AG04449 (cell line): ENCODE results near the gene ACTR1B.
A peak's percentile ranks its signal among the peaks of the same experiment; 100 is the strongest.

ENCODE experiments used
- CTCF ChIA-PET: fragments of 350-600 bp; formaldehyde crosslinking; extraction: SDS; loops from one replicate; lab custom pipeline; 2021; ENCODE audit warnings: antibody characterized with exemption; lab: Yijun Ruan, JAX
- POLR2A ChIA-PET: fragments of 400-600, 350-600 bp; formaldehyde crosslinking; extraction: SDS; loops from one replicate; lab custom pipeline; 2020; ENCODE audit warnings: antibody characterized with exemption, inconsistent platforms; lab: Yijun Ruan, JAX
- DNase-seq: peaks from one replicate; pipeline ENCODE4 v3.0.0-alpha.2; 2010; ENCODE audit warnings: low read depth, low spot score
- H3K4me3 ChIP-seq: 2 replicates; pipeline ENCODE4 v1.5.1; 2011; ENCODE audit warnings: low read depth, mild to moderate bottlenecking, control low read depth, low read length
- CTCF ChIP-seq: IDR thresholded peaks from one replicate; pipeline ENCODE4 v1.5.1; 2011; ENCODE audit warnings: mild to moderate bottlenecking, moderate library complexity, low read length, control low read depth, inconsistent platforms; ENCODE audit not compliant: insufficient read depth; ENCODE audit errors: missing control alignments

ACTR1B gene

GRCh38 chr2:97654309-97654708, 9.5 kb downstream of the ACTR1B start:
- no peak overlapping the region for H3K4me3 ChIP-seq
- CTCF ChIA-PET = interaction anchor here (2.4 kb wide), 1 partner anchor 8 kb away, joined by 7 read pairs; no protein-coding TSS in a partner anchor
- POLR2A ChIA-PET = no interaction called here
- TF ChIP-seq CTCF = no peak
- DNase-seq = no peak

- POLR2A ChIA-PET = interaction anchor here (0.9 kb wide), 1 partner anchor 8 kb away, joined by 4 read pairs; no protein-coding TSS in a partner anchor
- DNase-seq = no peak
- CTCF ChIA-PET = interaction anchor here (2.4 kb wide), 1 partner anchor 8 kb away, joined by 7 read pairs; no protein-coding TSS in a partner anchor
Observed at GRCh38 chr2:97653874-97654273, 10.0 kb downstream of the ACTR1B start.

GRCh38 chr2:97653473-97653872, 10.4 kb downstream of the ACTR1B start:
- no peak for DNase-seq
- ChIA-PET CTCF (interaction anchor here (2.4 kb wide), 1 partner anchor 9 kb away, joined by 7 read pairs; no protein-coding TSS in a partner anchor), POLR2A (interaction anchor here (0.9 kb wide), 1 partner anchor 9 kb away, joined by 4 read pairs; no protein-coding TSS in a partner anchor)
- no peak for TF ChIP-seq CTCF
- no peak overlapping the region for H3K4me3 ChIP-seq

More at GRCh38 chr2:97653874-97654273, 10.0 kb downstream of the ACTR1B start:
- no peak for TF ChIP-seq CTCF
- H3K4me3 ChIP-seq = no peak overlapping the region

- DNase-seq = no peak
- H3K4me3 ChIP-seq = no peak overlapping the region
- POLR2A ChIA-PET = interaction anchor here (1.2 to 2.2 kb wide), 2 partner anchors 9 to 11 kb away, joined by 5 to 7 read pairs; no protein-coding TSS in a partner anchor
- no peak for TF ChIP-seq CTCF
- CTCF ChIA-PET = interaction anchor here (1.4 to 5.4 kb wide), 5 partner anchors 8 to 46 kb away, joined by 3 to 22 read pairs (median 6); partner anchors contain the start of gene ACTR1B
Observed at GRCh38 chr2:97651114-97651513, 12.7 kb downstream of the ACTR1B start.

- ChIA-PET POLR2A (interaction anchor here (1.4 to 2.4 kb wide), 3 partner anchors 16 to 57 kb away, joined by 9 to 23 read pairs (median 22); partner anchors contain the start of genes ACTR1B and ANKRD36B), CTCF (interaction anchor here (1.1 to 5.4 kb wide), 4 partner anchors 9 to 56 kb away, joined by 3 to 44 read pairs (median 14); partner anchors contain the start of gene ACTR1B)
- no peak for DNase-seq
- TF ChIP-seq CTCF = no peak
- H3K4me3 ChIP-seq = peak overlapping the region; percentile 97
Observed at GRCh38 chr2:97646977-97647376, 16.9 kb downstream of the ACTR1B start.

- CTCF ChIA-PET = interaction anchor here (0.8 to 5.4 kb wide), 6 partner anchors 10 to 55 kb away, joined by 3 to 44 read pairs (median 14); partner anchors contain the start of gene ACTR1B
- no peak for TF ChIP-seq CTCF
- H3K4me3 ChIP-seq = peak within 1 kb of the TSS; percentile 97
- POLR2A ChIA-PET = interaction anchor here (0.9 to 2.4 kb wide), 5 partner anchors 10 to 56 kb away, joined by 3 to 23 read pairs (median 9); partner anchors contain the start of genes ACTR1B and ANKRD36B
- DNase-seq = peak; percentile 72
Observed at GRCh38 chr2:97645695-97646629, 17.9 kb downstream of the ACTR1B start, which contains the start of gene COX5B. Gene COX5B, plus strand, starts transcription at chr2:97646062. Its CDS starts 25 bp downstream, at chr2:97646087.
